ENCODE data around the gene ISM2.

ISM2 gene

GRCh38 chr14:77467801-77468200 is 30.8 kb downstream of the ISM2 start:
- Mint-ChIP-seq H3K4me1 (ENCODE audit: low read depth) (peaks cover under 1% of the 10 kb centered on the region), H3K27ac (no peak overlapping the region), H3K9me3 (no peaks in the 10 kb centered on the region), H3K27me3 (no peaks in the 10 kb centered on the region), H3K4me3 (no peak overlapping the region), H3K36me3 (ENCODE audit: low read depth) (peaks cover 65% of the 10 kb centered on the region)
- DNase-seq = no peak

- Mint-ChIP-seq H3K36me3 (ENCODE audit: low read depth) (peaks cover 71% of the 10 kb centered on the region), H3K27me3 (no peaks in the 10 kb centered on the region)
Observed at GRCh38 chr14:77459072-77459723, 39.4 kb downstream of the ISM2 start.

GRCh38 chr14:77458249-77458950 is 40.2 kb downstream of the ISM2 start:
- H3K27me3 Mint-ChIP-seq = no peaks in the 10 kb centered on the region
- H3K4me3 Mint-ChIP-seq = peak overlapping the region; percentile 100
- peak; percentile 61 for DNase-seq
- H3K9me3 Mint-ChIP-seq = no peaks in the 10 kb centered on the region
- peaks cover 64% of the 10 kb centered on the region for H3K36me3 Mint-ChIP-seq (ENCODE audit: low read depth)
- H3K4me1 Mint-ChIP-seq (ENCODE audit: low read depth) = peaks cover 40% of the 10 kb centered on the region
- peak overlapping the region; percentile 100 for H3K27ac Mint-ChIP-seq

More at GRCh38 chr14:77459072-77459723, 39.4 kb downstream of the ISM2 start:
- H3K4me3 Mint-ChIP-seq = peak overlapping the region; percentile 100
- peaks cover 40% of the 10 kb centered on the region for H3K4me1 Mint-ChIP-seq (ENCODE audit: low read depth)
- no peaks in the 10 kb centered on the region for H3K9me3 Mint-ChIP-seq
- H3K27ac Mint-ChIP-seq = peak overlapping the region; percentile 100
- peak; percentile 50 for DNase-seq

- Mint-ChIP-seq H3K4me1 (ENCODE audit: low read depth) (peaks cover 38% of the 10 kb centered on the region), H3K4me3 (peak within 1 kb of the TSS; percentile 100), H3K9me3 (no peaks in the 10 kb centered on the region), H3K36me3 (ENCODE audit: low read depth) (peaks cover 67% of the 10 kb centered on the region), H3K27ac (peak within 1 kb of the TSS; percentile 100), H3K27me3 (no peaks in the 10 kb centered on the region)
- peak; percentile 92 for DNase-seq
Observed at GRCh38 chr14:77457522-77458248, 40.9 kb downstream of the ISM2 start, which contains the start of the genes AHSA1 and VIPAS39. AHSA1 (plus strand) TSS chr14:77458093; CDS start chr14:77458190, 97 bp downstream. VIPAS39 (minus strand) TSS chr14:77457601; CDS start chr14:77454102, 3,499 bp downstream.

GRCh38 chr14:77457115-77457521 is 41.5 kb downstream of the ISM2 start:
- H3K4me1 Mint-ChIP-seq (ENCODE audit: low read depth) = peaks cover 37% of the 10 kb centered on the region

GRCh38 chr14:77455966-77456640 is 42.5 kb downstream of the ISM2 start:
- Mint-ChIP-seq H3K4me1 (ENCODE audit: low read depth) (peaks cover 29% of the 10 kb centered on the region), H3K36me3 (ENCODE audit: low read depth) (peaks cover 64% of the 10 kb centered on the region), H3K4me3 (peak overlapping the region; percentile 100), H3K27ac (peak overlapping the region; percentile 100), H3K27me3 (no peaks in the 10 kb centered on the region), H3K9me3 (no peaks in the 10 kb centered on the region)
- no peak for DNase-seq

More at GRCh38 chr14:77457115-77457521, 41.5 kb downstream of the ISM2 start:
- Mint-ChIP-seq H3K36me3 (ENCODE audit: low read depth) (peaks cover 64% of the 10 kb centered on the region), H3K27me3 (no peaks in the 10 kb centered on the region), H3K4me3 (peak overlapping the region; percentile 100), H3K9me3 (no peaks in the 10 kb centered on the region), H3K27ac (peak overlapping the region; percentile 100)
- no peak for DNase-seq

- Mint-ChIP-seq H3K27me3 (no peaks in the 10 kb centered on the region), H3K9me3 (no peaks in the 10 kb centered on the region), H3K4me1 (ENCODE audit: low read depth) (no peaks in the 10 kb centered on the region), H3K36me3 (ENCODE audit: low read depth) (peaks cover 81% of the 10 kb centered on the region), H3K4me3 (no peak overlapping the region), H3K27ac (no peak overlapping the region)
- DNase-seq = no peak
Observed at GRCh38 chr14:77442196-77442595, 56.4 kb downstream of the ISM2 start.

- DNase-seq = no peak
- Mint-ChIP-seq H3K27me3 (no peaks in the 10 kb centered on the region), H3K27ac (no peak overlapping the region), H3K4me3 (no peak overlapping the region), H3K9me3 (no peaks in the 10 kb centered on the region), H3K36me3 (ENCODE audit: low read depth) (peaks cover 89% of the 10 kb centered on the region), H3K4me1 (ENCODE audit: low read depth) (no peaks in the 10 kb centered on the region)
Observed at GRCh38 chr14:77439861-77440260, 58.8 kb downstream of the ISM2 start.

- no peak overlapping the region for H3K27ac Mint-ChIP-seq
- H3K27me3 Mint-ChIP-seq = no peaks in the 10 kb centered on the region
- no peak for DNase-seq
- peaks cover 92% of the 10 kb centered on the region for H3K36me3 Mint-ChIP-seq (ENCODE audit: low read depth)
- H3K4me1 Mint-ChIP-seq (ENCODE audit: low read depth) = no peaks in the 10 kb centered on the region
- H3K4me3 Mint-ChIP-seq = no peak overlapping the region
- H3K9me3 Mint-ChIP-seq = no peaks in the 10 kb centered on the region
Observed at GRCh38 chr14:77438596-77438995, 60.0 kb downstream of the ISM2 start.

GRCh38 chr14:77436042-77436441 is 62.6 kb downstream of the ISM2 start:
- Mint-ChIP-seq H3K9me3 (no peaks in the 10 kb centered on the region), H3K4me3 (no peak overlapping the region), H3K27ac (no peak overlapping the region), H3K27me3 (no peaks in the 10 kb centered on the region), H3K36me3 (ENCODE audit: low read depth) (peaks cover 84% of the 10 kb centered on the region), H3K4me1 (ENCODE audit: low read depth) (no peaks in the 10 kb centered on the region)
- DNase-seq = no peak

GRCh38 chr14:77426396-77426795 is 72.2 kb downstream of the ISM2 start:
- Mint-ChIP-seq H3K4me1 (ENCODE audit: low read depth) (no peaks in the 10 kb centered on the region), H3K27ac (no peak overlapping the region), H3K4me3 (no peak overlapping the region), H3K9me3 (peaks cover 6% of the 10 kb centered on the region), H3K27me3 (no peaks in the 10 kb centered on the region), H3K36me3 (ENCODE audit: low read depth) (peaks cover 95% of the 10 kb centered on the region)
- no peak for DNase-seq

- Mint-ChIP-seq H3K27ac (no peak overlapping the region), H3K27me3 (no peaks in the 10 kb centered on the region), H3K4me3 (no peak overlapping the region), H3K9me3 (peaks cover 13% of the 10 kb centered on the region), H3K4me1 (ENCODE audit: low read depth) (no peaks in the 10 kb centered on the region), H3K36me3 (ENCODE audit: low read depth) (peaks cover 97% of the 10 kb centered on the region)
- no peak for DNase-seq
Observed at GRCh38 chr14:77424862-77425261, 73.8 kb downstream of the ISM2 start.

All from activated T-cell treated with anti-CD3 and anti-CD28 coated beads, Interleukin-2, amount 50 U/mL, for 24 hours (primary cell).